Nephron progenitor cell (in vitro differentiated cells): Measurements from ENCODE around the gene PDGFC.
A peak's percentile ranks its signal among the peaks of the same experiment; 100 is the strongest.

Source experiments
- DNase-seq: peaks from one replicate; pipeline ENCODE4 v3.0.0; 2021
- H3K27ac Mint-ChIP-seq: 2 replicates; pipeline ENCODE4 v1.8.0; 2021; ENCODE audit warnings: mild to moderate bottlenecking, moderate library complexity, mixed read lengths
- H3K27me3 Mint-ChIP-seq: 2 replicates; pipeline ENCODE4 v1.8.0; 2021; ENCODE audit warnings: mild to moderate bottlenecking, low read depth, mixed read lengths; ENCODE audit not compliant: poor library complexity
- H3K36me3 Mint-ChIP-seq: 2 replicates; pipeline ENCODE4 v1.8.0; 2021; ENCODE audit warnings: low read depth, mixed read lengths
- H3K4me1 Mint-ChIP-seq: 2 replicates; pipeline ENCODE4 v1.8.0; 2021; ENCODE audit warnings: mixed read lengths
- H3K4me3 Mint-ChIP-seq: 2 replicates; pipeline ENCODE4 v1.8.0; 2021; ENCODE audit warnings: mild to moderate bottlenecking, moderate library complexity, mixed read lengths
- H3K9me3 Mint-ChIP-seq: 2 replicates; pipeline ENCODE4 v1.8.0; 2021; ENCODE audit warnings: mild to moderate bottlenecking, moderate library complexity, mixed read lengths
- CTCF ChIP-seq: fragments of 200-600 bp; sonication (generic); IDR thresholded peaks from 2 replicates; pipeline ENCODE4 v1.5.0; 2021; ENCODE audit warnings: antibody characterized with exemption

PDGFC gene

GRCh38 chr4:156782491-156782890 lies 189.1 kb downstream of the PDGFC start:
- no peak for DNase-seq
- no peaks in the 10 kb centered on the region for H3K27me3 Mint-ChIP-seq
- peaks cover 45% of the 10 kb centered on the region for H3K36me3 Mint-ChIP-seq
- H3K9me3 Mint-ChIP-seq = no peaks in the 10 kb centered on the region
- no peak overlapping the region for H3K4me3 Mint-ChIP-seq
- peaks cover 9% of the 10 kb centered on the region for H3K4me1 Mint-ChIP-seq
- TF ChIP-seq CTCF = no peak
- H3K27ac Mint-ChIP-seq = no peak overlapping the region

GRCh38 chr4:156781852-156782251 lies 189.7 kb downstream of the PDGFC start:
- Mint-ChIP-seq H3K9me3 (no peaks in the 10 kb centered on the region), H3K4me1 (peaks cover 9% of the 10 kb centered on the region), H3K36me3 (peaks cover 45% of the 10 kb centered on the region), H3K27me3 (no peaks in the 10 kb centered on the region), H3K4me3 (no peak overlapping the region), H3K27ac (no peak overlapping the region)
- DNase-seq = no peak
- no peak for TF ChIP-seq CTCF

GRCh38 chr4:156779774-156780173 lies 191.8 kb downstream of the PDGFC start:
- no peaks in the 10 kb centered on the region for H3K9me3 Mint-ChIP-seq
- no peak overlapping the region for H3K4me3 Mint-ChIP-seq
- peaks cover 9% of the 10 kb centered on the region for H3K4me1 Mint-ChIP-seq
- no peaks in the 10 kb centered on the region for H3K27me3 Mint-ChIP-seq
- no peak overlapping the region for H3K27ac Mint-ChIP-seq
- no peak for TF ChIP-seq CTCF
- DNase-seq = no peak
- peaks cover 45% of the 10 kb centered on the region for H3K36me3 Mint-ChIP-seq

GRCh38 chr4:156779042-156779441 lies 192.6 kb downstream of the PDGFC start:
- DNase-seq = no peak
- Mint-ChIP-seq H3K27ac (peak overlapping the region; percentile 77), H3K4me3 (no peak overlapping the region), H3K36me3 (peaks cover 39% of the 10 kb centered on the region), H3K4me1 (peaks cover 13% of the 10 kb centered on the region), H3K9me3 (no peaks in the 10 kb centered on the region), H3K27me3 (no peaks in the 10 kb centered on the region)
- no peak for TF ChIP-seq CTCF

GRCh38 chr4:156778606-156779005 lies 193.0 kb downstream of the PDGFC start:
- H3K27ac Mint-ChIP-seq = peak overlapping the region; percentile 77

More at GRCh38 chr4:156778606-156779005, 193.0 kb downstream of the PDGFC start:
- Mint-ChIP-seq H3K4me1 (peaks cover 15% of the 10 kb centered on the region), H3K36me3 (peaks cover 35% of the 10 kb centered on the region), H3K27me3 (no peaks in the 10 kb centered on the region), H3K4me3 (no peak overlapping the region), H3K9me3 (no peaks in the 10 kb centered on the region)
- TF ChIP-seq CTCF = no peak
- DNase-seq = no peak
